Activated T-cell treated with anti-CD3 and anti-CD28 coated beads, Interleukin-2, amount 50 U/mL, for 24 hours (primary cell): Measurements from ENCODE around the gene MMP19.
"Not testable (repeated sequence)": the region's sequence is repeated elsewhere in the genome, so short reads cannot be mapped to it uniquely, and the experiment has no call there.

Experiments
- DNase-seq: peaks from one replicate; pipeline ENCODE4 v3.0.0-alpha.2; 2020
- H3K27ac Mint-ChIP-seq: 2 replicates; pipeline ENCODE4 v1.8.0; 2020; ENCODE audit warnings: mild to moderate bottlenecking, mixed read lengths
- H3K27me3 Mint-ChIP-seq: 2 replicates; pipeline ENCODE4 v1.8.0; 2020; ENCODE audit warnings: mixed read lengths
- H3K36me3 Mint-ChIP-seq: 2 replicates; pipeline ENCODE4 v1.8.0; 2020; ENCODE audit warnings: low read depth, mixed read lengths
- H3K4me1 Mint-ChIP-seq: 2 replicates; pipeline ENCODE4 v1.8.0; 2020; ENCODE audit warnings: low read depth, mixed read lengths
- H3K4me3 Mint-ChIP-seq: 2 replicates; pipeline ENCODE4 v1.8.0; 2020; ENCODE audit warnings: mild to moderate bottlenecking, moderate library complexity, mixed read lengths
- H3K9me3 Mint-ChIP-seq: 2 replicates; pipeline ENCODE4 v1.8.0; 2020; ENCODE audit warnings: mixed read lengths

MMP19 gene

DNA sequence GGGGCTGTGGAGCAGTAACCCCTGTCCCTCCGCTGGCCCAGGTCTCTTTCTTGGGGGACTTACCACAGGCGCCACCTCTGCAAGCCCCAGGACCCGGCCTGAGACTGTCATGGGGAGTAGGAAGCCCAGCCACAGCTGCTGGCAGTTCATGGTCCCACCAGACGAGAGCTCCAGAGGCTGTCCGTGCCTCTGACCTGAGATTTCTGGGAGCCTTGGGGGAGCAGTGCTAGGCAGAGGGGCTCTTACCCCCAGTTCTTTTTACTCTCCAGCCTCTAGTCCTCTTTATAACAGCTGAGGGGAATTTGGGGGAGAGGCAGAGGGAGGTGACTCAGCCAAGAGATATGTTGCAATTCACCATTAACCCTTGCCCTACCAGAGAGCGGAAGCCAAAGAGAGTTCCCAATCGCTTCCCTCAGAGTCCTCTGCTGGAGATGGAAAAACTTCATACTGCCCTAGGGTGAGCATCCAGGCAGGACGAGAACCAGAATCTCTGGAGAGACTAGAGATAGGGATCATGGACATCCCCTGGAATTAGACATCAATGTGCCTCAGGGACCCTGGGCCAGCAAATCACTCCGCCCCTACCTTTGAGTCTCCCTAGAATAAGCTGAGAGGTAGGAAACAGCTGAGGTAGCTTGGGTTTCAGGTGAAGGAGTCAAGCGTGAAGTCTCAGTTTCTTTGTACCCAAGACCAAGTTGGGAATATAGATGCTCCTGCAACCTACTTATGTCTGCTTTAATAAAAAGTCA is at the start of gene MMP19:
Gene MMP19 (minus strand): TSS at position 256 of the 749 bp plus-strand sequence. CDS start 106 bp downstream, at position 150.
- Mint-ChIP-seq H3K27ac (no peak within 1 kb of the TSS), H3K4me1 (peaks cover 11% of the 10 kb centered on the region), H3K36me3 (no peaks in the 10 kb centered on the region), H3K4me3 (no peak within 1 kb of the TSS), H3K27me3 (no peaks in the 10 kb centered on the region), H3K9me3 (no peaks in the 10 kb centered on the region)
- DNase-seq, result no peak

DNA sequence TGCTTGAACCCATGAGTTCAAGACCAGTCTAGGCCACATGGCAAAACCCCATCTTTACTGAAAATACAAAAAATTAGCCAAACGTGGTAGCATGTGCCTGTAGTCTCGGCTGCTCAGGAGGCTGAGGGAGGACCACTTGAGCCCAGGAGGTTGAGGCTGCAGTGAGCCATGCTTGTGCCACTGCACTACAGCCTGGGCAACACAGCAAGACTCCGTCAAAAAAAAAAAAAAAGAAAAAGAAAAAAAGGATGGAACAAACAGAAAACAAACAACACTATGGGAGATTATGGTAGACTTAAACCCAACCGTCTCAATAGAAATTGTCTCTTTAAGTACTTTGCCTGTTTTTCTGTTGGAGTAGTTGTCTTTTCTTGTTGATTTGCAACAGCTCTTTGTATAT is 48.6 kb upstream of the MMP19 start:
- no peak for DNase-seq
- Mint-ChIP-seq H3K9me3 (no peaks in the 10 kb centered on the region), H3K27me3 (no peaks in the 10 kb centered on the region), H3K36me3 (no peaks in the 10 kb centered on the region), H3K4me3 (no peak overlapping the region), H3K4me1 (no peaks in the 10 kb centered on the region), H3K27ac (no peak overlapping the region)

DNA sequence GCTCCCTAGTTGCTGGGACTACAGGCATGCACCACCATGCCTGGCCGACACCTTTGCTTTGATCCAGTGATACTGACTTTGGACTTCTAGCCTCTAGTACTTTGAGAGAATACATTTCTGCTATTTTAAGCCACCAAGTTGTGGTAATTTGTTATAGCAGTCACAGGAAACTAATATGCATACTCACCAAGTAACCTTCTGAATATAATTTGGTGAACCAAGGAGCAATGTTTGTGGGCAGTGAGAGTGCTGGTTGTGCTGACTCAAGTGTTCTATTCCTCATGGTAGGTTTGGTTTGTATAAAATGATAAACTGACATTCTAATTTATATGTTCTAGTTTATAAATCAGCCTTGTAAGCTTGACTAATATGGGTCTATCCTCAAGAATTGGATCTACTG is 42.4 kb upstream of the MMP19 start:
- Mint-ChIP-seq H3K27me3 (no peaks in the 10 kb centered on the region), H3K27ac (no peak overlapping the region), H3K9me3 (no peaks in the 10 kb centered on the region), H3K4me3 (no peak overlapping the region), H3K36me3 (no peaks in the 10 kb centered on the region), H3K4me1 (peaks cover 12% of the 10 kb centered on the region)
- no peak for DNase-seq

DNA sequence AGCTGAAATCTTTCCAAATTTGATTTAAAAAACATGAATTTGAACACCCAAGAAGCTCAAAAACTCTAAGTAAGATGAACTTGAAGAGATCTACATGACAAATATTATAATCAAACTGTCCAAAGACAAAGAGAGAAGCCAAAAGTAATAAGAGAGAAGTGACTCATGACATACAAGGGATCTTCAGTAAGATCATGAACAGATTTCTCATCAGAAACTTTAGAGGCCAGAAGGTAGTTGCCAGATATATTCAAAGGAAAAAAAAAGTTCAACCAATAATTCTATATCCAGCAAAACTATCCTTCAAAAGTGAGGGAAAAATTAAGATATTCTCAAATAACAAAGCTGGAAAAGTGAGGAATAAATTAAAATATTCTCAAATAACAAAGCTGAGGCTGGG is 35.1 kb upstream of the MMP19 start:
- H3K36me3 Mint-ChIP-seq, result peaks cover 5% of the 10 kb centered on the region
- no peak for DNase-seq
- no peak overlapping the region for H3K27ac Mint-ChIP-seq
- H3K4me1 Mint-ChIP-seq, result peaks cover 5% of the 10 kb centered on the region
- peaks cover 9% of the 10 kb centered on the region for H3K9me3 Mint-ChIP-seq
- no peak overlapping the region for H3K4me3 Mint-ChIP-seq
- no peaks in the 10 kb centered on the region for H3K27me3 Mint-ChIP-seq

- peaks cover 9% of the 10 kb centered on the region for H3K9me3 Mint-ChIP-seq
- DNase-seq, result no peak
- no peak overlapping the region for H3K4me3 Mint-ChIP-seq
- peaks cover 5% of the 10 kb centered on the region for H3K36me3 Mint-ChIP-seq
- peaks cover 2% of the 10 kb centered on the region for H3K4me1 Mint-ChIP-seq
- no peaks in the 10 kb centered on the region for H3K27me3 Mint-ChIP-seq
- H3K27ac Mint-ChIP-seq, result no peak overlapping the region
These were observed 33.1 kb upstream of the MMP19 start for GRCh38 chr12:55875704-55876467.

GRCh38 chr12:55874443-55874842 is 31.7 kb upstream of the MMP19 start:
- Mint-ChIP-seq H3K4me3 (no peak overlapping the region), H3K27ac (no peak overlapping the region), H3K36me3 (peaks cover 5% of the 10 kb centered on the region), H3K4me1 (no peaks in the 10 kb centered on the region), H3K27me3 (no peaks in the 10 kb centered on the region), H3K9me3 (peaks cover 9% of the 10 kb centered on the region)
- no peak for DNase-seq

- not testable (repeated sequence) for H3K36me3 Mint-ChIP-seq, H3K27me3 Mint-ChIP-seq, H3K4me3 Mint-ChIP-seq, H3K27ac Mint-ChIP-seq, H3K9me3 Mint-ChIP-seq, H3K4me1 Mint-ChIP-seq, DNase-seq
These were observed 23.8 kb upstream of the MMP19 start for GRCh38 chr12:55866454-55867004.

GRCh38 chr12:55865327-55865726 is 22.6 kb upstream of the MMP19 start:
- DNase-seq, result no peak
- Mint-ChIP-seq H3K27me3 (no peaks in the 10 kb centered on the region), H3K36me3 (no peaks in the 10 kb centered on the region), H3K27ac (no peak overlapping the region), H3K9me3 (peaks cover 4% of the 10 kb centered on the region), H3K4me3 (no peak overlapping the region), H3K4me1 (no peaks in the 10 kb centered on the region)

- H3K27me3 Mint-ChIP-seq, H3K9me3 Mint-ChIP-seq, H3K4me1 Mint-ChIP-seq, H3K4me3 Mint-ChIP-seq, DNase-seq, H3K36me3 Mint-ChIP-seq, H3K27ac Mint-ChIP-seq: not testable (repeated sequence)
These were observed 20.2 kb upstream of the MMP19 start for GRCh38 chr12:55862931-55863330.

DNA sequence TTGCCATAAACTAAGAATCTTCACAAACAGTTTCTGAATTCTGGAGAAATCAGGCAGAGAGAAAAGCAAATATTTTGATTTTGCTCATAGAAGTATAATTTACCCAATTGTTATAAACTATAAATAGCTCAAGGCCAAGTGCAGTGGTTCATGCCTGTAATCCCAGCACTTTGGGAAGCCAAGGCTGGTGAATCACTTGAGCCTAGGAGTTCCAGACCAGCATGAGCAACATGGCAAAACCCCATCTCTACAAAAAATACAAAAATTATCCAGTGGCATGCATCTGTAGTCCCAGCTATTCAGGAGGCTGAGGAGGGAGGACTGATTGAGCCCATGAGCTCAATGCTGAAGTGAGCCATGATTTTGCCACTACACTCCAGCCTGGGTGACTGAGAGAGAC is 19.6 kb upstream of the MMP19 start:
- H3K36me3 Mint-ChIP-seq, result no peaks in the 10 kb centered on the region
- no peak overlapping the region for H3K27ac Mint-ChIP-seq
- peaks cover 4% of the 10 kb centered on the region for H3K9me3 Mint-ChIP-seq
- H3K27me3 Mint-ChIP-seq, result no peaks in the 10 kb centered on the region
- no peak for DNase-seq
- H3K4me1 Mint-ChIP-seq, result no peaks in the 10 kb centered on the region
- no peak overlapping the region for H3K4me3 Mint-ChIP-seq

- DNase-seq, result no peak
- Mint-ChIP-seq H3K4me3 (no peak overlapping the region), H3K9me3 (peaks cover 4% of the 10 kb centered on the region), H3K27me3 (no peaks in the 10 kb centered on the region), H3K27ac (no peak overlapping the region), H3K4me1 (no peaks in the 10 kb centered on the region), H3K36me3 (no peaks in the 10 kb centered on the region)
These were observed 19.1 kb upstream of the MMP19 start for GRCh38 chr12:55861871-55862270.

GRCh38 chr12:55861396-55861795 is 18.7 kb upstream of the MMP19 start:
- no peak for DNase-seq
- Mint-ChIP-seq H3K36me3 (no peaks in the 10 kb centered on the region), H3K27me3 (no peaks in the 10 kb centered on the region), H3K27ac (no peak overlapping the region), H3K4me1 (no peaks in the 10 kb centered on the region), H3K4me3 (no peak overlapping the region), H3K9me3 (peaks cover 4% of the 10 kb centered on the region)

DNA sequence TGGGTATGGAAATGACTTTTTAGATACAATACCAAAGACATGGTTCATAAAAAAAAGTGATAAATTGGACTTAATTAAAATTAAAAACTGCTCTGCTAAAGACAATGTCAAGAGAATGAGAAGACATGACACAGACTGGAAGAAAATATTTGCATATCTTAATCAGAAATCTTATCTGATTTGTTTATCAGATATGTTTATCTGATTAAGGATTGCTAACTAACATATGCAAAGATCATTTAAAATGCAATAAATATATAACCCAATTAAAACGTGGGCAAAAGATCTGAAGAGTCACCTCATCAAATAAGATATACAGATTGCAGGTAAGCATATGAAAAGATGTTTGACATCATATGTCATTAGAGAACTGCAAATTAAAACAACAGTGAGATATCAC is 10.0 kb upstream of the MMP19 start:
- no peaks in the 10 kb centered on the region for H3K9me3 Mint-ChIP-seq

GRCh38 chr12:55850893-55851292 is 8.2 kb upstream of the MMP19 start:
- no peak for DNase-seq
- H3K27ac Mint-ChIP-seq, result no peak overlapping the region
- H3K27me3 Mint-ChIP-seq, result peaks cover 4% of the 10 kb centered on the region
- H3K36me3 Mint-ChIP-seq, result no peaks in the 10 kb centered on the region
- no peaks in the 10 kb centered on the region for H3K9me3 Mint-ChIP-seq
- H3K4me1 Mint-ChIP-seq, result peaks cover 14% of the 10 kb centered on the region
- no peak overlapping the region for H3K4me3 Mint-ChIP-seq

More for the DNA sequence above, 10.0 kb upstream of the MMP19 start:
- peaks cover 4% of the 10 kb centered on the region for H3K27me3 Mint-ChIP-seq
- DNase-seq, result no peak
- H3K4me3 Mint-ChIP-seq, result no peak overlapping the region
- no peaks in the 10 kb centered on the region for H3K36me3 Mint-ChIP-seq
- H3K4me1 Mint-ChIP-seq, result peaks cover 4% of the 10 kb centered on the region
- no peak overlapping the region for H3K27ac Mint-ChIP-seq

- H3K36me3 Mint-ChIP-seq, result no peaks in the 10 kb centered on the region
- H3K4me1 Mint-ChIP-seq, result peaks cover 14% of the 10 kb centered on the region
- H3K27me3 Mint-ChIP-seq, result peaks cover 4% of the 10 kb centered on the region
These were observed 7.7 kb upstream of the MMP19 start for GRCh38 chr12:55850401-55850800.

More at GRCh38 chr12:55850401-55850800, 7.7 kb upstream of the MMP19 start:
- Mint-ChIP-seq H3K4me3 (no peak overlapping the region), H3K9me3 (no peaks in the 10 kb centered on the region), H3K27ac (no peak overlapping the region)
- DNase-seq, result no peak
